ENCODE measurements around the gene MLLT3.

Gene MLLT3

DNA sequence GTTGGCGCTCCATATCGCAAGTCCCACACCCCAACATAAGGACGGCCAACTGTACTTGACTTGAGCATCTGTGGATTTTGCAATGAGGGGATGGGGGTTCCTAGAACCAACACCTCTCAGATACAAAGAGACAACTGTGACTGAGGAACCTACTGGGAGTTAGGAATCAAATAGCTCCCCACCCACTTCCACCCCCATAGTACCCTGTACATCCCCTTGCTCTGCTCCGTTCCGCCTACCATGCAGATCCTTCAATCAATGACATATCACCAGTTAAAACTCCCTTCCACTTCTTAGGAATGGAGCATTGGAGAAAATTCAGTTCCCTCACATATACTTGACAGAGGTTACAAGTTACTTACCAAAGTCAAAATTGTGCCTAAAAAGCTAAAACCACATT, 140.9 kb downstream of the MLLT3 start:
- no peak for TF ChIP-seq SIN3A (IDR thresholded peaks at IDR 0.05; ENCODE audit: borderline replicate concordance, insufficient read depth, low read length)
- no peak for TF ChIP-seq POLR2AphosphoS5 (IDR thresholded peaks at IDR 0.05; ENCODE audit: low read depth, low read length)
- no peak for TF ChIP-seq FOXP2 (optimal IDR thresholded peaks at IDR 0.05; ENCODE audit: borderline replicate concordance, extremely low read depth, extremely low read length, insufficient read depth)
- no peak for TF ChIP-seq TAF1 (IDR thresholded peaks at IDR 0.05; ENCODE audit: borderline replicate concordance, insufficient read depth, low read length)
- TF ChIP-seq, protein P1, sequence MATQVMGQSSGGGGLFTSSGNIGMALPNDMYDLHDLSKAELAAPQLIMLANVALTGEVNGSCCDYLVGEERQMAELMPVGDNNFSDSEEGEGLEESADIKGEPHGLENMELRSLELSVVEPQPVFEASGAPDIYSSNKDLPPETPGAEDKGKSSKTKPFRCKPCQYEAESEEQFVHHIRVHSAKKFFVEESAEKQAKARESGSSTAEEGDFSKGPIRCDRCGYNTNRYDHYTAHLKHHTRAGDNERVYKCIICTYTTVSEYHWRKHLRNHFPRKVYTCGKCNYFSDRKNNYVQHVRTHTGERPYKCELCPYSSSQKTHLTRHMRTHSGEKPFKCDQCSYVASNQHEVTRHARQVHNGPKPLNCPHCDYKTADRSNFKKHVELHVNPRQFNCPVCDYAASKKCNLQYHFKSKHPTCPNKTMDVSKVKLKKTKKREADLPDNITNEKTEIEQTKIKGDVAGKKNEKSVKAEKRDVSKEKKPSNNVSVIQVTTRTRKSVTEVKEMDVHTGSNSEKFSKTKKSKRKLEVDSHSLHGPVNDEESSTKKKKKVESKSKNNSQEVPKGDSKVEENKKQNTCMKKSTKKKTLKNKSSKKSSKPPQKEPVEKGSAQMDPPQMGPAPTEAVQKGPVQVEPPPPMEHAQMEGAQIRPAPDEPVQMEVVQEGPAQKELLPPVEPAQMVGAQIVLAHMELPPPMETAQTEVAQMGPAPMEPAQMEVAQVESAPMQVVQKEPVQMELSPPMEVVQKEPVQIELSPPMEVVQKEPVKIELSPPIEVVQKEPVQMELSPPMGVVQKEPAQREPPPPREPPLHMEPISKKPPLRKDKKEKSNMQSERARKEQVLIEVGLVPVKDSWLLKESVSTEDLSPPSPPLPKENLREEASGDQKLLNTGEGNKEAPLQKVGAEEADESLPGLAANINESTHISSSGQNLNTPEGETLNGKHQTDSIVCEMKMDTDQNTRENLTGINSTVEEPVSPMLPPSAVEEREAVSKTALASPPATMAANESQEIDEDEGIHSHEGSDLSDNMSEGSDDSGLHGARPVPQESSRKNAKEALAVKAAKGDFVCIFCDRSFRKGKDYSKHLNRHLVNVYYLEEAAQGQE (IDR thresholded peaks at IDR 0.05; ENCODE audit: insufficient read depth in 1 of 2, low read depth in 2 of 2, low read length in 2 of 2) = no peak

DNA sequence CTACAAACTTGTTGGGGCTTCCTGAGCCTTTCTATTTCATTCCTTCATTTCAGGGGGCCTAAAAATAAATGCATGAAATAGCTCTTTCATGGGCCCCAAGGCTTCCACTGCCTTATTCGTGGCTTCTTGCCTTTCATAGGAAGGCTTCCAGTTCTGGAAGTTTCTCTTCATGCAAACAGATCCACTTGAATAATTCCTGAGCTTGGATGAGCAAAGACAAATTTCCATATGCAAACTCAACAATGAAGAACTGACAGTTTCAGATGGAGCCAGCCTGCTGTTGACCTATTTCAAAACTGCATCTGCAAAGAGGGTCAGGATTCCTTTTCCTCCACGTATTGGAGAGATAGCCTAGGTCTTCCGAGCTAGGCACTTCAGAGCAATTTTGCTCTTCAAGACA, 142.1 kb downstream of the MLLT3 start:
- TF ChIP-seq POLR2AphosphoS5 (IDR thresholded peaks at IDR 0.05; ENCODE audit: low read depth, low read length) = no peak
- TF ChIP-seq SIN3A (IDR thresholded peaks at IDR 0.05; ENCODE audit: borderline replicate concordance, insufficient read depth, low read length) = no peak
- no peak for TF ChIP-seq FOXP2 (optimal IDR thresholded peaks at IDR 0.05; ENCODE audit: borderline replicate concordance, extremely low read depth, extremely low read length, insufficient read depth)
- TF ChIP-seq, protein P1 (IDR thresholded peaks at IDR 0.05; ENCODE audit: insufficient read depth in 1 of 2, low read depth in 2 of 2, low read length in 2 of 2) = no peak
- no peak for TF ChIP-seq TAF1 (IDR thresholded peaks at IDR 0.05; ENCODE audit: borderline replicate concordance, insufficient read depth, low read length)

DNA sequence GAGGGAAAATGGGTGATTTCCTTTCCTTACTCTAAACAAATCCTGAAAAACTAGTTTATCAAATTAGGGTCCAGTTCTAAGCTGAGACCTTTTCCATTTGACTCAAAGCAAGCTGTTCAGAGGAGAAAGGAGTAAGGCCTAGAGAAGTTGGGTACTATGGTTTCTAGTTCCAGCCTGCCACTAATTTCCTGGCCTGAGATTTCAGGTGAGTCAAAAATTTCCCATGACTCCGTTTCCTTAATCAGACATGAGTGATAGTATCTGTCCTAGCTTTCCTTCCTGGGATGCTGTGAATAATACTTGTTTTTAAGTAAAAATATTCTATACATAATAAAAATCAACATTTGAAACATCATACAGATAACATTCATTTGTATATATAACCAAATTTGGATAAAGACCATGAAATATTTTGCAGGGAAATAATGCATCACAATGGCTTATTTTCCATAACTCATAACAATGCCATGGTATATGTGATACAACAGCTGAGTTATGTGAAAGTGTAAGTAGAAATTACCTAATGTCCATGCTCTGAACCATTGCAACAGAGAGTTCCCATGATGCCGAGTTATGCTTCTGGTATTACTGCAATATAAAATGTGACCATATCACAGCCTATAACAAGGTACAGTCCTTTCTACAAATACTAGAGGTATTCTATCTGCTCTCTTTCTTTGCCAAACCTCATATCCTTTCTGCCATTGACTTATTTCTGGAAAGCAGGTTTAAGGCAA, 142.7 kb downstream of the MLLT3 start:
- TF ChIP-seq SIN3A (IDR thresholded peaks at IDR 0.05; ENCODE audit: borderline replicate concordance, insufficient read depth, low read length) (no peak), POLR2AphosphoS5 (IDR thresholded peaks at IDR 0.05; ENCODE audit: low read depth, low read length) (no peak), TAF1 (IDR thresholded peaks at IDR 0.05; ENCODE audit: borderline replicate concordance, insufficient read depth, low read length) (no peak), FOXP2 (optimal IDR thresholded peaks at IDR 0.05; ENCODE audit: borderline replicate concordance, extremely low read depth, extremely low read length, insufficient read depth) (no peak)
- TF ChIP-seq, protein P1 (IDR thresholded peaks at IDR 0.05; ENCODE audit: insufficient read depth in 1 of 2, low read depth in 2 of 2, low read length in 2 of 2) = no peak

DNA sequence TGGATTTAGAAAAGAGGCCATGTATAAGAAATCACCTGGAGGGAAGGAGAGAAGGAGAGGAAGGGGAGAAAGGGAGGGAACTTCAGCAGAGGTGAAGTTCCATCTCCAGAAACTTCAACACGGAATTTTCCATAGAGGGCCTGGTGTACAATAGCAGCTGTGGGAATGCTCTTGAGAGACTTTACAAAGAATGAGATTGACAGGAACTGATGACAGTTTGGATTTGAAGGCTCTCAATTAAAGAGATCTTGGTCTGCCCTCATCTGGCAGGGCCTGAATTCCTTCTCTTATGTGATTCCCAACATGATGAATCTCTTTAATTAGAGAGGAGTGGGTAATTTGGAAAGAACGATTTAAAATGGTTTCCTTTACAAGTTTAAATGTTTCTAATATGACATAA, 143.5 kb downstream of the MLLT3 start:
- TF ChIP-seq, protein P1 (IDR thresholded peaks at IDR 0.05; ENCODE audit: insufficient read depth in 1 of 2, low read depth in 2 of 2, low read length in 2 of 2) = no peak
- TF ChIP-seq POLR2AphosphoS5 (IDR thresholded peaks at IDR 0.05; ENCODE audit: low read depth, low read length) = no peak

All from PFSK-1 (cell line).